Activated T-cell treated with anti-CD3 and anti-CD28 coated beads, Interleukin-2, amount 50 U/mL, for 4 hours (primary cell): ENCODE data around the gene ZNF195. TPM values are rescaled to one million over a fixed set of nuclear protein-coding genes. Genes with fewer than 3 reads are reported as not detected.

ENCODE experiments used
- total RNA-seq, 3 donors: library from RNA; stranded (reverse); gene quantifications; one replicate each; pipeline ENCODE4 v1.2.1, GENCODE V29; 2021

Gene ZNF195
- total RNA-seq, 3 donors from 2014 or later, result 35.5 to 44.3 (median 43.8) TPM

Other genes starting within 250 kb of the ZNF195 start
- gene OSBPL5, start 213.8 kb downstream of the ZNF195 start, total RNA-seq, result 1 to 10 TPM; 2.7 to 5.0 (median 4.0) TPM
- gene MRGPRG, start 160.3 kb downstream of the ZNF195 start, total RNA-seq, result not detected
- gene MRGPRE, start 146.7 kb downstream of the ZNF195 start, total RNA-seq, result not detected